NCI-H2196 treated with DMSO at 0.1 percent for 48 hours (cell line): ENCODE data around the gene TMC5.
"Not testable (repeated sequence)": the region's sequence is repeated elsewhere in the genome, so short reads cannot be mapped to it uniquely, and the experiment has no call there.

ENCODE experiments used
- DNase-seq: peaks from one replicate; lab custom pipeline; 2025; ENCODE audit not compliant: unreplicated experiment; lab: John Stamatoyannopoulos, UW

The TMC5 gene

DNA sequence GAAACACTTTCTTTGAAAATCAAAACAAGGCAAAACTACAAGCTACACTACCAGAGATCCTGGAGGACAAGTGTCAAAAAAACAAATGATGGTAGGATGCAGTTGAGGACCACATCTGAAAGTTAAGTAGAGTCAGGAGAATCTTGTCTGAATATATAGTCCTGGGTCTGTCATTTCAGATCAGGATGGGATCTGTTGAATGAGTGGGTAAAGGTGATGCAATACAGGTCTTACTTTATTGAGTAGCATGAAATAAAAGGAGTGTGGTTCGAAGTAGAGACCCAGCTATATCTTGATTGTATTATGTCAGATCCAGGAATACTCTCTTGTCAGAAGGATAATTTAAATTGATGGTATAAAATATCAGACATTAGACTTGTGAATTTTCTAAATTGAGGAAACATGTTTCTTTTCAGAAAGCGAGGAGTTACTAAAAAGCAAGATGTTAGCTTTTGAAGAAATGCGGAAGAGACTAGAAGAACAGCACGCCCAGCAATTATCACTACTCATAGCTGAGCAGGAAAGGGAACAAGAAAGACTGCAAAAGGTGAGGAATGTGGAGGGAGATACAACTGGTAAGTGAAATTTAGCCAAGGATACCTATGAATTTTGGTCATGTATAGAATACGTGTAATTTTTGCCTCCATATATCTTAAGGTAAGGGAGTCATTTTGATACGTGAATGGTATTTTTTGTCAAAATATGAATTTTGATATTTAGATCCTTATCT, 122.7 kb downstream of the TMC5 start:
- no peak for DNase-seq

- peak; percentile 93 for DNase-seq
Observed at GRCh38 chr16:19542138-19542821, 124.6 kb downstream of the TMC5 start.

- not testable (repeated sequence) for DNase-seq
Observed at GRCh38 chr16:19543278-19543996, 125.8 kb downstream of the TMC5 start.

GRCh38 chr16:19548144-19548543, 130.5 kb downstream of the TMC5 start:
- no peak for DNase-seq
